NCI-H2227 (cell line): ENCODE data around the gene DPYSL5.
A peak's percentile ranks its signal among the peaks of the same experiment; 100 is the strongest.

Experiments
- DNase-seq: peaks from one replicate; lab custom pipeline; 2025; ENCODE audit not compliant: unreplicated experiment; lab: John Stamatoyannopoulos, UW

DPYSL5 gene

DNA sequence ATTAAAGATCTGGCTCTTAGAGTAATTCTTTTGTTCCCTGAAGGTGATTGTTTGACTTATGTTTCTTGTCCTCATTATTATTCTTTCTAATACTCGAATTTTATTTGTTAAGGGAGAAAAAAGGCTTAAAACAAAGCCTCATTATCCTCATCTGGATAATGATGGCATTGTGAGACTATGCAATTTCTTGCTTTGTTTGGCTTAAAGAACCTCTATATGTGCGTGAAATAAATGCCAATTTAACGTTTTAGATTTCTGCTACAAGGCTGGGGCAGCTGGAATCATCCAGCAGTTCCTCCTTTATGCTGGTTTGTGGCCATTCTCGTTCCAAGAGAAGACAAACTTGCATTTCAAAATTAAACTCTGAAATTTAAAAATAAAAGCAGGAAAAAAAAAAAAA is 4.9 kb upstream of the DPYSL5 start:
- no peak for DNase-seq

DNA sequence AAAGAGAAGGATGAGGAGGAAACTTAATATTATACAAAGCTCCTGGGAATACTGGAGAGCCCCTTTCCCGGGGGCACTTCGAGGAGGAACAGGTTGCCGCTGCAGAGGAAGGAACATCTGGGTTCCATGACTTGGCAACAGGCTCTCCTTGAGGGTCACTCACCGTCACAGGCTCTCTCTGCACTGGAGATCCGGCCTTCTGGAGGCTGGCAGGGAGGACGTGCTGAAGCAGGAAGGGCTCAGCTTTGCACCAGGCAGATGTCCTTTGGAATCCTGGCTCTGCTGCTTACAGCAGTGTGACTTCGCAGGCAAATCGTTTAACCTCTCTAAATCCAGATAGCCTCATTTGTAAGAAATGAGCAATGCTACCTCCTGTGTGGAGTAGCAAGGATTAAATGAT is 2.9 kb upstream of the DPYSL5 start:
- DNase-seq = peak; percentile 26

DNA sequence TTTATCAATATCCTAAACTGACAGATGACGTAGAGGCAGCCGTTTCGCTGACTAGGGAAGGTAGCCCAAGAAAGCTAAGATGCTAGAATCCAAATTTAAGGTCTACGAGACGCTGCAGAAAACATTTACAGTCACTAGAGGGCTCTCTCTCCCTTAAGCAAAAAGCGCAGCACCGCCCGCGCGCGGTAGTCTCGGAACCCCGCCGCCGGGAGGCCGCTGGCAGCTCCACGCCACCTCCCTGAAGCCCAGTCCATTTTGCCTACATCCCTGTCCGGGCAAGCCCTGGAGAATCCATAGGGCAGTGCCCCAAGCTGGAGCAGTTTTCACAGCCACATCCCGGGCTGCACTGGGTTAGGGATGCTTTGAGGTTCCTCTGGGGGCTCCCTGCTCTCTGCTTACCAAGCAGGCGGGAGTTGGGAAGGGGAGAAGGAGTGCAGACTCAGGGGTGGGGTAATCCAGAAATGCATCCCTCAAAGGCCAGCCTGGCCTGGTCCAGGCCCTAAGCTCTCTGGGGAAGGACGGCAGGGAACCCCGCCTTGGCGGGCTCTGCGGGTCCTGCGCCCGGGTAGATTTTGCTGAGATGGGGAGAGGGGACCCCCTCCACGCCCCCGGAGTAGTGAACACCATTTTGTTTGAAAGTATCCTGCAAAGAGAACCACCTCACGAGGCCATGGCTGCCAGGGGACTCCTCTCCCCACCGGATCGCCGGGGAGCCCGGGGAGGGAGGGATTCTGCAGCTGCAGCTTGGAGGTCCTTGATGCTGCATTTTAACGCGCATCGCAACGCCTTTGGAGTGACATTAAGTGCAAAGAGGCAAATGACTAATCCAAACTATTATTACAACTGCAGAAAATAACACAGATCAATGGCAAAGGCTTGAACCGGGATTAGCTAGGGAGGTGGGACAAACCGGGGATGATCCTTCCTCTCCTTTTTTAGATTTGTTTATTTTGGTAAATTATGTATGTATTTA is 1.3 kb upstream of the DPYSL5 start:
- peak; percentile 92 for DNase-seq

DNA sequence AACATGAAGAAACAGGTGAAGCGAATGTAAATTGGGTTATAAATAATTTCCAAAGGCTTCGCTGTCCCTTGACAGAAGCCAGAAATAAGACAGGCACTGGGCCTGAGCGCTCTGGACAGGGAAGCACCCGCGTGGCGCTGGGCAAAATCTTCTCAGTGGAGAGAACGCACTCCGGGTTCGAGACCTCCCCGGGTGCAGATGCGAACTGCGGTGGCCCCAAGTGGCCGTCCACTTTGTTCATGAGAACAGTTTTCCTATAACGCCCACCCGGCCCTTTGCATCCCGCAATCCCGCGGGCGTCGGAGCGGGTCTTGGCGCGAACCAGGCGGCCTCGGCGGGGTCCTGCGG is 651 bp upstream of the DPYSL5 start:
- DNase-seq = peak; percentile 73

DNA sequence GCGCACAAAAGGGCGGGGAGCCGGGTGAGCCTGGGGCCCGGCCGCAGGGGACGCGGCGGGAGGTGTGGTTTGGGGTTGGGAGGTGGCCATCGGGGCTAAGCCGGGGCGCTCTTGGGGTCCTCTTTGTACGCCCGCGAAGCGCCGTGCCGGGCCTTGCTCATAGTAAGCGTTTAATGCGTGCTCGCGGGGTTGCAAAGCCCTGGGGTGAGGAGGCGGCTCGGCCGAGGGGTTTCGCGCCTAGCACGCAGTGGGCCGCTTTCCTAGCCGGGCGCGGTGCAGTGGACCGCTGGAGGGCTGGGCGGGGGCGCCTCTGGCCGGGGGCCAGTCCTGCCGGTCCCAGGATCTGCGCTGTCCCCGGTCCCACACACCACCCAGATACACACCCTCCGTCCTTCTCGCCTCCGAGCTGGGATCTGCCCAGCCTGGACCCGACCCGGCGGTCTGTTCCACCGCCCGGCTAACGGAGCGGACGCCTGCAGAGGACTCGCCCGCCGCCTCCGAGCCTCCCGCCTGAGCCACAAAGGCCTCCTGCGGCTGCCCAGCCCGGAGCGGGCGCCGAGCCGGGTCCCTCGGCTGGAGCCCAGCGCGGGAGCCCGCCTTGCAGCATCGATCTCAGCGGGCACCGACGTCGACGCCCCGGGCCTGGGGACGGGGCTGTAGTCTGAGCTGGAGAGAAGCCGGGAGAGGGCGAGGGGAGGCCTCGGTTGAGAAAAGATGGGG is 564 bp downstream of the DPYSL5 start:
- peak; percentile 76 for DNase-seq

DNA sequence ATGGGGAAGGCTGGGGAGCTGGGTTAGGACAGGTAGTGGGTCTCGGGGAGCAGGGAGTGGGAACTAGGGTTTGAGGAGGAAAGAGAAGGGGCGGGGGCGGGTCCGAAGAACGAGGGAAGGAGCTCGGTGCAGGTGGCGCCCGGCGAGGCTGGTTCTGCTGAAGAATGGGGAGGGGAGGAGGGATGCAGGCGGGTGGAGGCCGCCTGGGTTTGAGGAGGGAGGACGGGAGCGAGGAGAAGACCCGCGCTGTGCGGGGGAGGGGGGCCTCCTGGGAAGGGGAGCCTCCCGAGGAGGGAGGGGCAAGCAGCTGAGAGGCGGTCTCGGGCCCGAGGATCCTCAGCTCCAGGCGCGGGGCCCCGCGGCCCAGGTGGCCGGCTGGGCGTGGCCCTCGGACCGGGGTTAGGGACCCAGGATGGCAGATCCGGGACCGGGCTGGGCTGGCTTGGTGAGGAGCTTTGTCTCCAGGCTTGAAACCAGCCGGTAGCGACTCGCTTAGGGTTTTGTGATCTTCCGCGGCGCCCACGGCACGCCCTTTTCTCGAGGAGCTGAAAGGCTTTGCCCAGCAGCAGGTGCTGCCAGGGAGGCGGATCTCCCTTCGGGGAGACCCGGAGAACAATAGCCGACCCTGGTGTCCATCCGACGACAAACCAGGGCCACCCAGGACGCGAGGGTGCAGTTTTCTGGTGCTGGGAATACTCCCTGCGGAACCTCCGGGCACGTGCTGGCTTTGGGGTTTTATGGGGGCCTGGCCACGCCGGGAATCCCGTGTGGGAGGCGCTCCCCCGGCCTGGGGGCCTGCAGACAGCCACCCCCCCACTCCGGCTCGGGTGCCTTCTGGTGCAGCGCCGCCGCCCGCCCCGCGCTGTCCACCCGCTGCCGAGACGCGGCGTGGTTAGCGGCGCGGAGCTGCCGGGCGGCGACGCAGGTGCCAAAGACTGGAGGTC is 1.4 kb downstream of the DPYSL5 start:
- peak; percentile 86 for DNase-seq

DNA sequence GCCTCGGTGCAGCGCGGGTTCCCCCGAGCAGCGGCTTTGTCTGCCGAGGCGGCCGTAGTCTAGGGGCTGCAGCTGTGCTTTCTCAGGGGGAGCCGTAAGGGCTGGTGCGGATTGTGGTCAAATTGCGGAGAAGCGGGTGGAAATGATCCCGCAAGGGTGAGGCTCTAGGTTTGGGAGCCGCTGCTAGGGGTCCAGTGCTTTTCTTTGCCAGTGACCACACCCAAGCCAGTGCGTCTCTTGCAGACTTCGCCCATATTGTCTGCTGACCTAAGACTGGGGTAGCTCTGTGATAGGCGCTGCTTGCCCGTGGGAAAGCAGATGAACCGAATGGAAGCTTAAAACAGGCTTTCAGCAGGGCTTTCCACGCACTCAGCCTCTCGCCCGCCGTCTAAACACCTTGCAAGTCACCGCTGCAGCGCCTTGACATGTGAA is 2.1 kb downstream of the DPYSL5 start:
- peak; percentile 53 for DNase-seq

DNA sequence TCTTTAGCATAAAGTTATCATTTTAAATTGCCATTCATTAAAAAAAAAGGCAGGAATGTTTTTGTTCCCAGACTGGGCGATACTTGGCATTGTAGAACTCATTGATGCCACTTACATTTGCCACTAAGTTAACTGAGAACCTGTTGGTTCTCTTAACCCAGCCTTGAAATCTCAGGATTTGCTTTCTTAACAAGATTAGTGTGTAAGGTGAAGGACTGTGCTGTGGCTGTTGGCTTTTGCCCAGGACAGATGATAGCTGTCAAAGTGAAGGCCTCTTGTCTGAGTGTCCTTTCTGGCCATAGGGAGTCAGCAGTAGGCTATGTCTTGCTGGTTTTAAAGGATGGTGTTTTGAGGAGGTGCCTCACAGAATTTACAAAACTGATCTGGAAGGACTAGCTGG is 2.6 kb downstream of the DPYSL5 start:
- DNase-seq = no peak

DNA sequence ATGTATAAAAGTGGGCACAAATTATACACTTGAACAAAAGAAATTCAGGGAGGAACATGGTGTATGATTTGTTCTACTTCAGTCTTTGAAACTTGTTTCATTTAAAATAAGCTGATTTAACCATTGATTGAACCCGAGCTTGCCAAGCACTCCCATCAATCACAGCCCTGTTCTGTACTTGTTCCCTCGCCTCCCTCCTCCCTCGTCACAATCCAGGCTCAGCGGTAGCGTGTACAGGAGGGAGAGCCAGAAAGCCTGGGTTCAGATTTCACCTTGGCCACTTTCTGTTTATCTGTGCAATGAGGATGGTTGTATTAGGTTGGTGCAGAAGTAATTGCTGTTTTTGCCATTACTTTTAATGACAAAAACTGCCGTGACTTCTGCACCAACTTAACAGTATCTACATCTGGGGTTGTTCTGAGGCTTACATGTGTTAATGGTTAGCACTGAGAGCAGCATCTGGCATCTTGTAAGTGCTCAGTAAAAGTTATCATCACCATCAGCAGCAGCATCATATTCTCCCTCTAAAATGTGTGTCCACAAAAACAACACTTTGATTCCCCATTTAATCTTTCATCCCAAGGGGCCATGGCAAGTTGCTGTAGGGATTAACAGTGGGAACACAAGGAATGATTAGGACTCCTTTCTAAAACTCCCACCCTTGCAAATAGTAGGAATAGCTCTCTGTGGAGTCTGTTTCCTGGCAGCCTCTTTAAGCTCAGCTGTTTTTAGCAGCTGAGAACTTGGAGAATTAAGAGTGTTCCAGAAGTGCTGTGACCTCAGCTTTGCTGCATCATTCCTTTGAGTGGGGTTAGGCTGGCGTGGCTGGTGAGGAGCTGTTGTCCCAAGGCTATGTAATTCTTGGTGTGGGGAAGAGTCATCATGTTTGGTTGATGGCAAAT is 4.7 kb downstream of the DPYSL5 start:
- DNase-seq = no peak

DNA sequence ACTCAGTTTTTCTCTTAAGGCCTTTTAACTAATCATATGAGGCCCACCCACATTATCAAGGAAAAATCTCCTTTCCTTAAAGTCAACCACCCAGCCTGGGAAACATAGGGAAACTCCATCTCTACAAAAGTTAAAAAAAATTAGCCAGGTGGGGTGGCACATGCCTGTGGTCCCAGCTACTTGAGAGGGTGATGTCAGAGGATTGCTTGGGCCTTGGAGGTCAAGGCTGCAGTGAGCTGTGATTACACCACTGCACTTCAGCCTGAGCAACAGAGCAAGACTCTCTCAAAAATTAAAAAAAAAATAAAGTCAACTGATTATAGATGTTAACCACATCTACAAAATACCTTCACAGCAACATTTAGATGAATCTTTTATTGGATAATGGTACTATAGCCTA is 5.8 kb downstream of the DPYSL5 start:
- DNase-seq = no peak

DNA sequence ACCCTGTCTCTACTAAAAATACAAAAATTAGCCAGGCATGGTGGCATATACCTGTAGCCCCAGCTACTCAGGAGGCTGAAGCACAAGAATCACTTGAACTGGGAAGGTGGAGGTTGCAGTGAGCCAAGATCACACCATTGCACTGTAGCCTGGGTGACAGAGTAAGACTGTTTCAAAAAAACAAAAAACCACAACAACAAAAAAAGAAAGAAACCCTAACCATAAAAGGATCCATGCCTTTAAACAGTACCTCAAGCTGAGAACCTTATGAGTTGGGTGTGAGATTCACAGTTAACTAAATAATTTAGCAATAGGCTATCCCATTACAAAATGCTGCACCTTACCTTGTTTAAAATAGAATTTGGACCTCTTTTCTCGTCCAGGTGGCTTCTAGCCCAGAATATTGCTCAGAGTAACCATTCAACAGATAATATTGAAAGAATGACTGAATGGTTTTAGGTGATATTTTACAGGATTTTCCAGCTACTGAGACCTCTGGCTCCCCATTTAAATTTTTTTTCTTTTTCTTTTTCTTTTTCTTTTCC is 6.4 kb downstream of the DPYSL5 start:
- no peak for DNase-seq

DNA sequence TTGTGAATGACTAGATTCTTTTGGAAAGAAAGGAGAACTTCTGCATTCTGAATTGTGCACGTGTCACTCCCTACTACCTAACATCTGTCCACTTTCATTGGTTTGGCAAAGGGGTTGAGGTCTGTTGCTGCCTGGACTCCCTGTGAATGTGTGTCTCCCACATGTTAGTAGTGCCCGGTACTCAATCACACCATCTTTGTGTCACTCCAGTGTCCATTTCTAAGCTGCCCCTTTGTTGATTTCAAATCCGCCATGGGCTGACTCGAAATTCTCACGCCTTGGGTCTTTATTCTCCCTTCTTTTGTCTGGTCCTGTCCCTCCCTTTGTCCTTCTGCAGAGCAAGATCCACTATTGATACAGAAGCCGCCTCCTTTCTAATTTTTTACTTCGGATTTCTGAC is 7.5 kb downstream of the DPYSL5 start:
- no peak for DNase-seq

DNA sequence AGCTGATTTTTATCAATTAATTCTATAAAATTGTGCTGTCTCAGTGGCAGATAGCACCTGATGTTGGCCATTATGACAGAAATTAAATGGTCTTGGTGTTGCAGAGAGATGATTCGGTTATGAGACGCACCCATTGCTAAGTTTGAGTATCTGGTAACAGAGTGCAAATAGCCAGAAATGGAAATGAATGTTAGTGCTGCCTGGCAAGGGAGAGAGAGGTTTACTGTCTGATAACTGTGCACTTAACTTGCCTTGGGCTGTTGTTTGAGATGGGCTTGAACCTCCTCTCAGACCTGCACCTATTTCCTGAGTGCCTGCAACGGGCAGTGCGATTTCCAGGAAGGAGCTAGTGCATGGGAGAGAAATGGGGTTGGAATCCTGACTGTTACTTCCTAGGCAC is 11.7 kb downstream of the DPYSL5 start:
- DNase-seq = no peak

DNA sequence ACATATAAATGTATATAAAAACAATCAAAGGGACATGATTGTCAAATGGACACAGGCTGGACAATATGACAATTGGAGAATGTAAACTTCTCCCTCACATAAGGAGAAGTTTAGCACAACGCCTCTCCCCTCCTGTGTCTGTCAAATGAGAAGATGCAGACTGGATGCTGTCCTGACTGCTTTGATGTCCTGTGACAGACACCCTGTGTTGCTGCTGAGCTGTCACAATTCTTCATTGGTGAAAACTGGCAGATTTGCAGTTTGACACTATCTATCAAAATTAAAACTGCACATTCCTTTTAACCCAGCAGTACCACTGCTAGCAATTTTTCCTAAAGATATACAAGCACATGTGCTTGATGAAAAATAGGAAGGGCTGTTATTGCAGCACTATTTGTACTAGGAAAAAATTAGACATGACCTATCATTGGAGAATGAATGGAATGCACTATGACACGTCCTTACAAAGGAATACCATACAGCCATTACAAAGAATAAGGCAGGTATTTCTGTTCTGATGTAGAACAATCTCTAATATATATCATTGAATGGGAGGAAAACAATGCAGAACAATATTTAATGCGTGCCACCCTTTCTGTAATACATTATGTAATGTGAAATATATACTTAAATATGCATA is 12.4 kb downstream of the DPYSL5 start:
- DNase-seq = no peak

DNA sequence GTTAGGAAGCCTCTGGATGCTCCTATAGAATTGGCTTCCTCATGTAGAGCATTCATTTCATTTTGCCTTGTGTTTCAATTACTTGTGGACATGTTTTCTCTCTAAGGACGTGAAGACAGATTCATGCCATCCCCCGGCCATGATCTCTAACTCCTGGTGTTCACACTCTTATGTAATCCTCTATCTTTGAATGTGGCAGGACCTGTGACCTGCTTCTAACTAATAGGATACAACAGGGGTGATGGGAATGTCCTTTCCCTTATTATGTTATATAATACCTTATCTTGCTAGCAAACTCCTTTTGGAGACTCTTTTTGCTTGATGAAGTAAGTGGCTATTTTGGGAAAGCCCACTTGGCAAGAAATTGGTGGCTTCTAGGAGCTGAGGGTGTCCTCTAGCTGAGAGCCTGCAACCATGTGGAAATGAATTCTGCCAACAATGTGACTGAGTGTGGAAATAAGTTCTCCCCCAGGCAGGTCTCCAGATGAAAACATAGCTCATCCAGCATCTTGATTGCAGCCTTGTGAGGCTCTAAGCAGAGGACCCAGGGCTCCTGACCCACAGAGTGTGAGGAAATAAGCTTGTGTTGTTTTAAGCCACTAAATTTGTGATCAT is 13.8 kb downstream of the DPYSL5 start:
- DNase-seq = no peak

DNA sequence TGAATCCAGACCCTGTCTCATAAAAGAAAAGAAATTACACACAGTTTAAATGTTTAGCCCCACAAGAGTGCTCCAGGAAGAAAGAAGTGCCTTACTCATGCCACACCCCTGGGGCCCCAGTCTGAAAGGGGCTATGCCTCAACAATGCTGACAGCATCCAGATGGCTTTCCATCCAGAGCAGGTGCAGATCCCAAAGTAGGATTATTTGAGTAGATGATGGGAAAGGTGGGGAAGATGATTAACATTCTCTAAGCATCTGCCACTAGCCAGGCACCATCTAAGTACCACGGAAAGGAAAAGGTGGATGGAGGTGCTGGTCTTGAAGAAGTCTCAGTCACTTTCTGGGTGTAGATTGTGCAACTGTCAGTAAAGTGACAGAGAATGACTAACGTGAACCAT is 16.3 kb downstream of the DPYSL5 start:
- DNase-seq = no peak

DNA sequence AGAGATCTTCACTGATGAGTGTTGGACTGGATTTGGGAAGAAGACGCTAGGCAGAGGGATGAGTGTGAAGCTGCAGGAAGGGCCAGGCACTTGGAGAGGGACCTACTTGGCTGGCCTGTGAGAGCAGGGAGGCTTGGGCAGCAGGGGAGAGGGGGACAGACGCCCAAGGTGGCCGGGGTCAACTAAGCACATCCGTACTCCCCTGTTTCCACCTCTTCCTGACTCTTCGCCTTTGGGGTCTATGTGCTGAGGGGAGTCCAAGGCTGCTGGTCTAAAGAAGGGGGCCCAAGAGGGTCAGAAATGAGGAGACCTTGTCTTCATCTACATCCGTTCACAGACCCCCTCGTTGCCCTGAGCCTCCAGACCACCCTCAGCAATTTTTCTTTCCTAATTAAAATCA is 16.7 kb downstream of the DPYSL5 start:
- DNase-seq = no peak

DNA sequence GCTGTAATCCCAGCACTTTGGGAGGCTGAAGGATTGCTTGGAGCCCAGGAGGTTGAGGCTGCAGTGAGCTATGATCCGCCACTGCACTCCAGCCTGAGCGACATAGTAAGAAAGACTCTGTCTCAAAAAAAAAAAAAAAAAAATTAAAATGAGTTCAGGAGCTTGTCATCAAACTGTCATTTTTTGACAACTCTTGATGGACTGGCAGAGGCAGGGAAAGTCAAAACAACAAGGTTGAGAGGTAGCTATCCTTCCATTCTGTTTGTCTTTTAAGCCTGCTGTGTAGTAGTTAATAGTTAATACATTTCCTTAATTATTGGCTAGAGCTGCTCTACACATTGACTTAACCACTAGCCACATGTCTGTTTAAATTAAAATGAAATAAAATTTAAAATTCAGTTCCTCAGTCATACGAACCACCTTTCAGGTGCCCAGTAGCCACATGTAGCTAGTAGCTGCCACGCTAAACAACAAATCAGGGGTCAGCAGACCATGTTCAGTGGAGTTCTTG is 22.7 kb downstream of the DPYSL5 start:
- DNase-seq = no peak
